Liver (tissue), 9 donors: ENCODE results near the gene NYAP2. TPM values are rescaled to one million over a fixed set of nuclear protein-coding genes. Genes with fewer than 3 reads are reported as not detected.

Source experiments
- DNase-seq: peaks from one replicate; pipeline ENCODE4 v3.0.0-alpha.2; 2017; ENCODE audit warnings: low spot score
- H3K27ac ChIP-seq, 2 donors: one replicate each; pipeline ENCODE4 v1.7.0; 2013; ENCODE audit warnings: inconsistent platforms in 2 of 2, low read length in 2 of 2, control low read depth in 1 of 2, low read depth in 1 of 2, mild to moderate bottlenecking in 1 of 2
- H3K27me3 ChIP-seq, 4 donors: one replicate each; pipeline versions ENCODE4 v1.6.1 to v1.7.0; 2013; ENCODE audit warnings: low read length in 3 of 4, inconsistent platforms in 1 of 4, mild to moderate bottlenecking in 1 of 4, moderate library complexity in 1 of 4; ENCODE audit not compliant: control insufficient read depth in 4 of 4, insufficient read depth in 4 of 4
- H3K36me3 ChIP-seq, 4 donors: one replicate each; pipeline versions ENCODE4 v1.6.1 to v1.7.0; 2013; ENCODE audit warnings: low read length in 3 of 4, mild to moderate bottlenecking in 3 of 4, low read depth in 1 of 4, moderate library complexity in 1 of 4; ENCODE audit not compliant: control insufficient read depth in 4 of 4, insufficient read depth in 3 of 4
- H3K4me1 ChIP-seq, 4 donors: one replicate each; pipeline versions ENCODE4 v1.6.1 to v1.7.0; 2013; ENCODE audit warnings: low read length in 3 of 4, mild to moderate bottlenecking in 3 of 4, moderate library complexity in 1 of 4; ENCODE audit not compliant: control insufficient read depth in 4 of 4, insufficient read depth in 4 of 4
- H3K4me3 ChIP-seq, 3 donors: one replicate each; pipeline versions ENCODE4 v1.6.1 to v1.7.0; 2013; ENCODE audit warnings: low read length in 3 of 3, control low read depth in 1 of 3, low read depth in 1 of 3, mild to moderate bottlenecking in 1 of 3
- H3K9ac ChIP-seq, 2 donors: one replicate each; pipeline ENCODE4 v1.7.0; 2013; ENCODE audit warnings: low read length in 2 of 2, mild to moderate bottlenecking in 2 of 2, moderate library complexity in 2 of 2, control low read depth in 1 of 2, low read depth in 1 of 2
- H3K9me3 ChIP-seq, 4 donors: one replicate each; pipeline versions ENCODE4 v1.6.1 to v1.7.0; 2013; ENCODE audit warnings: low read length in 3 of 4; ENCODE audit not compliant: control insufficient read depth in 4 of 4
- ATF3 ChIP-seq: IDR thresholded peaks from 2 replicates; pipeline ENCODE4 v1.6.1; 2016; ENCODE audit warnings: antibody characterized with exemption
- EGR1 ChIP-seq, 2 donors: IDR thresholded peaks; 2 replicates each; pipeline ENCODE4 v1.6.1; 2016 to 2018; ENCODE audit warnings: antibody characterized with exemption in 2 of 2, low read depth in 2 of 2
- FOXA1 ChIP-seq: IDR thresholded peaks from 2 replicates; pipeline ENCODE4 v1.6.1; 2016; ENCODE audit warnings: antibody characterized with exemption
- FOXA2 ChIP-seq: IDR thresholded peaks from 2 replicates; pipeline ENCODE4 v1.6.1; 2016; ENCODE audit warnings: antibody characterized with exemption
- GABPA ChIP-seq, 2 donors: IDR thresholded peaks in 1 of 2; conservative IDR thresholded peaks in 1 of 2; 2 replicates each; pipeline ENCODE4 v1.6.1; 2016; ENCODE audit warnings: antibody characterized with exemption in 2 of 2, mild to moderate bottlenecking in 1 of 2, moderate library complexity in 1 of 2
- HNF4A ChIP-seq, 2 donors: conservative IDR thresholded peaks; 2 replicates each; pipeline ENCODE4 v1.6.1; 2016; ENCODE audit warnings: antibody characterized with exemption in 2 of 2, mild to moderate bottlenecking in 2 of 2
- HNF4G ChIP-seq: IDR thresholded peaks from 2 replicates; pipeline ENCODE4 v1.6.1; 2016; ENCODE audit warnings: antibody characterized with exemption
- JUND ChIP-seq, 2 donors: IDR thresholded peaks; 2 replicates each; pipeline ENCODE4 v1.6.1; 2016; ENCODE audit warnings: antibody characterized with exemption in 2 of 2
- NR2F2 ChIP-seq: IDR thresholded peaks from 2 replicates; pipeline ENCODE4 v1.6.1; 2016; ENCODE audit warnings: antibody characterized with exemption
- RAD21 ChIP-seq, 2 donors: IDR thresholded peaks; 2 replicates each; pipeline ENCODE4 v1.6.1; 2016; ENCODE audit warnings: antibody characterized with exemption in 2 of 2, mild to moderate bottlenecking in 2 of 2
- REST ChIP-seq: IDR thresholded peaks from 2 replicates; pipeline ENCODE4 v1.6.1; 2016; ENCODE audit warnings: antibody characterized with exemption, mild to moderate bottlenecking
- RXRA ChIP-seq, 2 donors: IDR thresholded peaks; 2 replicates each; pipeline ENCODE4 v1.6.1; 2017 to 2018; ENCODE audit warnings: antibody characterized with exemption in 2 of 2, mild to moderate bottlenecking in 1 of 2
- SP1 ChIP-seq: IDR thresholded peaks from 2 replicates; pipeline ENCODE4 v1.6.1; 2018; ENCODE audit warnings: antibody characterized with exemption, mild to moderate bottlenecking
- TAF1 ChIP-seq: conservative IDR thresholded peaks from 2 replicates; pipeline ENCODE4 v1.6.1; 2016; ENCODE audit warnings: antibody characterized with exemption, mild to moderate bottlenecking
- YY1 ChIP-seq: IDR thresholded peaks from 2 replicates; pipeline ENCODE4 v1.6.1; 2016; ENCODE audit warnings: antibody characterized with exemption, mild to moderate bottlenecking
- ZBTB33 ChIP-seq: IDR thresholded peaks from 2 replicates; pipeline ENCODE4 v1.6.1; 2016; ENCODE audit warnings: antibody characterized with exemption
- WGBS: extraction: QIAGEN DNeasy Blood & Tissue Kit; methylation state at CpG from one replicate; pipeline ENCODE4 v1.1.7; 2013; 5-methylcytosine and 5-hydroxymethylcytosine counted together
- polyA plus RNA-seq, 2 donors: library from polyadenylated mRNA; stranded (reverse) in 1 of 2; unstranded in 1 of 2; fragments of 200-250 nt in 1 of 2; fragments of >200 nt in 1 of 2; fragmentation: Nextera tagmentation in 1 of 2; extraction: Ambion mirVana in 1 of 2; gene quantifications; one replicate each; pipeline versions ENCODE4 v1.2.1 to v1.2.3, GENCODE V29; 2013 to 2015
- total RNA-seq, 2 donors: library from RNA; depleted of rRNA; stranded (reverse); fragments of >200 nt; gene quantifications; one replicate each; pipeline ENCODE4 v1.2.3, GENCODE V29; 2014
- TF ChIP-seq, protein P1 (sequence below): fragments of 150-350 bp; IDR thresholded peaks from 2 replicates; pipeline ENCODE4 v1.5.1; 2017; ENCODE audit warnings: improper control_type of control experiment, low read depth, low read length; ENCODE audit not compliant: missing input control
- TF ChIP-seq, protein P2 (sequence below): IDR thresholded peaks from 2 replicates; pipeline ENCODE4 v1.6.1; 2016; ENCODE audit warnings: antibody characterized with exemption
- donor health status: healthy.
- donor health status: healthy.
- donor health status: healthy.
- donor health status: healthy.
- donor health status: healthy.

The NYAP2 gene
- total and polyA plus RNA-seq, 4 donors = not detected

DNA sequence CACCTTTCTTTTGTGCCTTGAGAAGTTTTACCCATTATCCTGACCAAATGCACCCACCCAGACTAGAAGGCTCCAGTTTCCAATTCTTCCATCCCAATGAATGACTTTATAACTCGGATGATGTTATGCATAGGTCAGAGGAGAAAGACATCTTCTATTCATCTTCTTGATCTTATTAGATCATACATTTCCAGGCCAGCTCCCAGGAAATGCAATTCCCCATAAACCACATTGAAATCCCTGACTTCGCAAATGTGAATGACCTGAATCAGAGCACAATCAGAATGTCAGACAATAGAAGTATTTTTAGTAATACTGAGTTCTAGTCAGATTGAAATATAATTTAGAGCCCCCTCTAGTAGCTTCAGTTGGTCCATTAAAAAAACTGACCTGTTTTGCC, 62.9 kb downstream of the NYAP2 start:
- H3K27ac ChIP-seq = no peak overlapping the region

More for the DNA sequence above, 62.9 kb downstream of the NYAP2 start:
- WGBS = 82% methylated on average over 2 of the region's 2 CpGs
- no peak overlapping the region for H3K4me3 ChIP-seq
- no peaks in the 10 kb centered on the region for H3K36me3 ChIP-seq
- H3K9me3 ChIP-seq = no peaks in the 10 kb centered on the region
- no peak for DNase-seq
- peaks cover 0 to 11% (median 3%) of the 10 kb centered on the region in 4 donors for H3K4me1 ChIP-seq
- H3K27me3 ChIP-seq = peaks cover 0 to 3% (median 0%) of the 10 kb centered on the region in 4 donors
- no peak overlapping the region for H3K9ac ChIP-seq
- TF ChIP-seq YY1 (no peak), SP1 (no peak), FOXA2 (no peak), RXRA (IDR thresholded peaks at IDR 0.05) (no peak), TAF1 (no peak), RAD21 (IDR thresholded peaks at IDR 0.05) (no peak), JUND (IDR thresholded peaks at IDR 0.05) (no peak), HNF4A (conservative IDR thresholded peaks at IDR 0.05) (no peak), EGR1 (IDR thresholded peaks at IDR 0.05; ENCODE audit: low read depth in 2 of 2) (no peak), REST (no peak), GABPA (IDR thresholded peaks at IDR 0.05 in 1 of 2, conservative IDR thresholded peaks at IDR 0.05 in 1 of 2) (no peak), NR2F2 (no peak), ATF3 (no peak), HNF4G (no peak), FOXA1 (no peak), ZBTB33 (no peak)
- TF ChIP-seq, protein P1, sequence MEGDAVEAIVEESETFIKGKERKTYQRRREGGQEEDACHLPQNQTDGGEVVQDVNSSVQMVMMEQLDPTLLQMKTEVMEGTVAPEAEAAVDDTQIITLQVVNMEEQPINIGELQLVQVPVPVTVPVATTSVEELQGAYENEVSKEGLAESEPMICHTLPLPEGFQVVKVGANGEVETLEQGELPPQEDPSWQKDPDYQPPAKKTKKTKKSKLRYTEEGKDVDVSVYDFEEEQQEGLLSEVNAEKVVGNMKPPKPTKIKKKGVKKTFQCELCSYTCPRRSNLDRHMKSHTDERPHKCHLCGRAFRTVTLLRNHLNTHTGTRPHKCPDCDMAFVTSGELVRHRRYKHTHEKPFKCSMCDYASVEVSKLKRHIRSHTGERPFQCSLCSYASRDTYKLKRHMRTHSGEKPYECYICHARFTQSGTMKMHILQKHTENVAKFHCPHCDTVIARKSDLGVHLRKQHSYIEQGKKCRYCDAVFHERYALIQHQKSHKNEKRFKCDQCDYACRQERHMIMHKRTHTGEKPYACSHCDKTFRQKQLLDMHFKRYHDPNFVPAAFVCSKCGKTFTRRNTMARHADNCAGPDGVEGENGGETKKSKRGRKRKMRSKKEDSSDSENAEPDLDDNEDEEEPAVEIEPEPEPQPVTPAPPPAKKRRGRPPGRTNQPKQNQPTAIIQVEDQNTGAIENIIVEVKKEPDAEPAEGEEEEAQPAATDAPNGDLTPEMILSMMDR = no peak
- TF ChIP-seq, protein P2, sequence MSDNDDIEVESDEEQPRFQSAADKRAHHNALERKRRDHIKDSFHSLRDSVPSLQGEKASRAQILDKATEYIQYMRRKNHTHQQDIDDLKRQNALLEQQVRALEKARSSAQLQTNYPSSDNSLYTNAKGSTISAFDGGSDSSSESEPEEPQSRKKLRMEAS = no peak
